ENCODE data around the gene SH3BP4. TPM values are rescaled to one million over a fixed set of nuclear protein-coding genes. Genes with fewer than 3 reads are reported as not detected.

Gene SH3BP4
- total RNA-seq, 1 experiment from 2014 or later = 89.1 TPM

- no peak for DNase-seq (ENCODE audit: low read depth)
Measured at GRCh38 chr2:234947556-234947955, 4.3 kb upstream of the SH3BP4 start.

GRCh38 chr2:234949762-234950434 lies 1.9 kb upstream of the SH3BP4 start:
- DNase-seq (ENCODE audit: low read depth) = peak; percentile 100

GRCh38 chr2:234950435-234950729 lies 1.4 kb upstream of the SH3BP4 start:
- DNase-seq (ENCODE audit: low read depth) = no peak

GRCh38 chr2:234950730-234951663 lies 820 bp upstream of the SH3BP4 start:
- DNase-seq (ENCODE audit: low read depth) = peak; percentile 62

GRCh38 chr2:234952270-234953115 lies 676 bp downstream of the SH3BP4 start:
- no peak for DNase-seq (ENCODE audit: low read depth)

GRCh38 chr2:234953116-234954031 lies 1.6 kb downstream of the SH3BP4 start:
- DNase-seq (ENCODE audit: low read depth) = peak; percentile 63

GRCh38 chr2:234954551-234954992 lies 2.8 kb downstream of the SH3BP4 start:
- peak; percentile 64 for DNase-seq (ENCODE audit: low read depth)

- DNase-seq (ENCODE audit: low read depth) = no peak
Measured at GRCh38 chr2:234955091-234955591, 3.3 kb downstream of the SH3BP4 start.

GRCh38 chr2:234955971-234956509 lies 4.2 kb downstream of the SH3BP4 start:
- DNase-seq (ENCODE audit: low read depth) = no peak

- no peak for DNase-seq (ENCODE audit: low read depth)
Measured at GRCh38 chr2:234957834-234958135, 6.0 kb downstream of the SH3BP4 start.

- DNase-seq (ENCODE audit: low read depth) = no peak
Measured at GRCh38 chr2:234958311-234958710, 6.5 kb downstream of the SH3BP4 start.

- no peak for DNase-seq (ENCODE audit: low read depth)
Measured at GRCh38 chr2:234958746-234959395, 7.1 kb downstream of the SH3BP4 start.

- DNase-seq (ENCODE audit: low read depth) = peak; percentile 81
Measured at GRCh38 chr2:234960175-234961088, 8.6 kb downstream of the SH3BP4 start.

- DNase-seq (ENCODE audit: low read depth) = no peak
Measured at GRCh38 chr2:234961784-234962183, 10.0 kb downstream of the SH3BP4 start.

GRCh38 chr2:234963773-234964615 lies 12.2 kb downstream of the SH3BP4 start:
- peak; percentile 97 for DNase-seq (ENCODE audit: low read depth)

- DNase-seq (ENCODE audit: low read depth) = peak; percentile 92
Measured at GRCh38 chr2:234964631-234965461, 13.0 kb downstream of the SH3BP4 start.

- DNase-seq (ENCODE audit: low read depth) = peak; percentile 0
Measured at GRCh38 chr2:234966340-234966739, 14.5 kb downstream of the SH3BP4 start.
